ENCODE measurements around the gene KRTAP2-1. TPM values are rescaled to one million over a fixed set of nuclear protein-coding genes. Genes with fewer than 3 reads are reported as not detected.
A peak's percentile ranks its signal among the peaks of the same experiment; 100 is the strongest.

KRTAP2-1 gene
- total RNA-seq, 1 donor from 2014 or later = not detected

- DNase-seq = no peak
Measured at GRCh38 chr17:41009301-41009760, 37.8 kb downstream of the KRTAP2-1 start.

GRCh38 chr17:41008811-41009210, 38.3 kb downstream of the KRTAP2-1 start, which contains the start of gene KRTAP3-1:
Gene KRTAP3-1 (minus strand): TSS chr17:41009128. CDS start chr17:41009074, 54 bp downstream.
- H3K9me3 Mint-ChIP-seq (ENCODE audit: unreplicated experiment) = peaks cover 6% of the 10 kb centered on the region
- H3K27ac Mint-ChIP-seq (ENCODE audit: unreplicated experiment) = peak within 1 kb of the TSS; percentile 81
- peak; percentile 47 for DNase-seq
- H3K4me1 Mint-ChIP-seq (ENCODE audit: low read depth, unreplicated experiment) = peaks cover 17% of the 10 kb centered on the region
- H3K27me3 Mint-ChIP-seq (ENCODE audit: unreplicated experiment) = peaks cover 8% of the 10 kb centered on the region
- no peaks in the 10 kb centered on the region for H3K36me3 Mint-ChIP-seq (ENCODE audit: unreplicated experiment)
- no peak for TF ChIP-seq CTCF (IDR thresholded peaks at IDR 0.05; ENCODE audit: partially characterized antibody, unreplicated experiment)
- no peak within 1 kb of the TSS for H3K4me3 Mint-ChIP-seq (ENCODE audit: unreplicated experiment)

More at GRCh38 chr17:41009301-41009760, 37.8 kb downstream of the KRTAP2-1 start:
- TF ChIP-seq CTCF (IDR thresholded peaks at IDR 0.05; ENCODE audit: partially characterized antibody, unreplicated experiment) = no peak
- Mint-ChIP-seq H3K36me3 (ENCODE audit: unreplicated experiment) (no peaks in the 10 kb centered on the region), H3K27ac (ENCODE audit: unreplicated experiment) (no peak overlapping the region), H3K4me1 (ENCODE audit: low read depth, unreplicated experiment) (peaks cover 17% of the 10 kb centered on the region), H3K27me3 (ENCODE audit: unreplicated experiment) (peaks cover 8% of the 10 kb centered on the region), H3K4me3 (ENCODE audit: unreplicated experiment) (no peak overlapping the region), H3K9me3 (ENCODE audit: unreplicated experiment) (peaks cover 6% of the 10 kb centered on the region)

GRCh38 chr17:41004397-41004796, 42.7 kb downstream of the KRTAP2-1 start:
- DNase-seq = no peak
- Mint-ChIP-seq H3K9me3 (ENCODE audit: unreplicated experiment) (peaks cover 8% of the 10 kb centered on the region), H3K27me3 (ENCODE audit: unreplicated experiment) (peaks cover 8% of the 10 kb centered on the region), H3K27ac (ENCODE audit: unreplicated experiment) (no peak overlapping the region), H3K4me1 (ENCODE audit: low read depth, unreplicated experiment) (peaks cover 16% of the 10 kb centered on the region), H3K4me3 (ENCODE audit: unreplicated experiment) (no peak overlapping the region), H3K36me3 (ENCODE audit: unreplicated experiment) (no peaks in the 10 kb centered on the region)
- no peak for TF ChIP-seq CTCF (IDR thresholded peaks at IDR 0.05; ENCODE audit: partially characterized antibody, unreplicated experiment)

- no peak overlapping the region for H3K4me3 Mint-ChIP-seq (ENCODE audit: unreplicated experiment)
- no peak for DNase-seq
- peaks cover 9% of the 10 kb centered on the region for H3K27me3 Mint-ChIP-seq (ENCODE audit: unreplicated experiment)
- peaks cover 10% of the 10 kb centered on the region for H3K9me3 Mint-ChIP-seq (ENCODE audit: unreplicated experiment)
- no peak overlapping the region for H3K27ac Mint-ChIP-seq (ENCODE audit: unreplicated experiment)
- no peaks in the 10 kb centered on the region for H3K36me3 Mint-ChIP-seq (ENCODE audit: unreplicated experiment)
- TF ChIP-seq CTCF (IDR thresholded peaks at IDR 0.05; ENCODE audit: partially characterized antibody, unreplicated experiment) = no peak
- H3K4me1 Mint-ChIP-seq (ENCODE audit: low read depth, unreplicated experiment) = peaks cover 18% of the 10 kb centered on the region
Measured at GRCh38 chr17:41003926-41004325, 43.2 kb downstream of the KRTAP2-1 start.

GRCh38 chr17:41002814-41003213, 44.3 kb downstream of the KRTAP2-1 start:
- no peak overlapping the region for H3K4me3 Mint-ChIP-seq (ENCODE audit: unreplicated experiment)
- H3K27ac Mint-ChIP-seq (ENCODE audit: unreplicated experiment) = no peak overlapping the region
- H3K4me1 Mint-ChIP-seq (ENCODE audit: low read depth, unreplicated experiment) = peaks cover 11% of the 10 kb centered on the region
- no peaks in the 10 kb centered on the region for H3K36me3 Mint-ChIP-seq (ENCODE audit: unreplicated experiment)
- TF ChIP-seq CTCF (IDR thresholded peaks at IDR 0.05; ENCODE audit: partially characterized antibody, unreplicated experiment) = no peak
- no peak for DNase-seq
- peaks cover 5% of the 10 kb centered on the region for H3K27me3 Mint-ChIP-seq (ENCODE audit: unreplicated experiment)
- H3K9me3 Mint-ChIP-seq (ENCODE audit: unreplicated experiment) = peaks cover 6% of the 10 kb centered on the region
